Left lung (tissue), 10 donors: ENCODE results near the gene IRGC. TPM values are rescaled to one million over a fixed set of nuclear protein-coding genes. Genes with fewer than 3 reads are reported as not detected.

Experiments
- ATAC-seq: fragments of 200-7000 bp; cut with Tn5 transposase; one replicate; pipeline ENCODE4 v1.9.1; 2020; ENCODE audit warnings: moderate library complexity
- DNase-seq, 4 donors: peaks; one replicate each; pipeline ENCODE4 v3.0.0-alpha.2; 2013 to 2020
- H3K27ac ChIP-seq, 2 donors: fragments of 200-600 bp; sonication (generic) in 1 of 2; one replicate each; pipeline versions ENCODE4 v1.5.0 to v1.8.0; 2020 to 2021
- H3K27me3 ChIP-seq, 2 donors: fragments of 200-600 bp; sonication (generic) in 1 of 2; one replicate each; pipeline versions ENCODE4 v1.5.0 to v1.8.0; 2020 to 2021
- H3K36me3 ChIP-seq, 2 donors: fragments of 200-600 bp; sonication (generic) in 1 of 2; one replicate each; pipeline versions ENCODE4 v1.5.0 to v1.8.0; 2020 to 2021
- H3K4me1 ChIP-seq, 2 donors: fragments of 200-600 bp; one replicate each; pipeline ENCODE4 v1.8.0; 2021
- H3K4me3 ChIP-seq, 2 donors: fragments of 200-600 bp; sonication (generic) in 1 of 2; one replicate each; pipeline versions ENCODE4 v1.5.0 to v1.8.0; 2020 to 2021; ENCODE audit warnings: mild to moderate bottlenecking in 1 of 2
- H3K9me3 ChIP-seq, 2 donors: fragments of 200-600 bp; sonication (generic) in 1 of 2; one replicate each; pipeline versions ENCODE4 v1.5.0 to v1.8.0; 2020 to 2021
- CTCF ChIP-seq, 2 donors: fragments of 200-600 bp; sonication (generic) in 1 of 2; IDR thresholded peaks; one replicate each; pipeline versions ENCODE4 v1.5.0 to v1.8.0; 2021; ENCODE audit warnings: antibody characterized with exemption in 2 of 2
- intact Hi-C, 2 donors: fragments of 100-400 bp; cut with DNase I; formaldehyde crosslinking; loops; one replicate each; pipeline versions ENCODE4 v1.11.2 to v1.14.2; 2022
- polyA plus RNA-seq, 6 donors: library from polyadenylated mRNA; unstranded; fragments of 120-200 nt; gene quantifications; one replicate each; pipeline ENCODE4 v1.2.1, GENCODE V29; 2013; ENCODE audit not compliant: insufficient read length in 6 of 6
- total RNA-seq, 2 donors: library from RNA; stranded (reverse); fragmentation: NEBNext Ultra II Directional; extraction: Animal tissue kit (Norgen Biotek cat#: 25700); gene quantifications; one replicate each; pipeline ENCODE4 v1.2.1, GENCODE V29; 2021
- donor health status: DM: no; HTN: yes; CAD: no.
- donor health status: DM: no; HTN: no; CAD: no.

IRGC gene
- total and polyA plus RNA-seq, 8 donors: not detected

- ATAC-seq (no peak), DNase-seq (no peak)
- Histone ChIP-seq H3K27me3 (no peaks in the 10 kb centered on the region), H3K9me3 (no peaks in the 10 kb centered on the region), H3K4me1 (peaks cover 0 to 41% of the 10 kb centered on the region in 2 donors), H3K4me3 (no peak overlapping the region), H3K27ac (peak overlapping the region in 1 of 2 donors; percentile 61), H3K36me3 (no peaks in the 10 kb centered on the region)
- no peak for TF ChIP-seq CTCF (IDR thresholded peaks at IDR 0.05)
- intact Hi-C loops: no loop called here
Measured at GRCh38 chr19:43683905-43684304, 32.0 kb upstream of the IRGC start.

GRCh38 chr19:43684326-43684725, 31.6 kb upstream of the IRGC start:
- Histone ChIP-seq H3K27me3 (no peaks in the 10 kb centered on the region), H3K36me3 (no peaks in the 10 kb centered on the region), H3K27ac (peak overlapping the region in 1 of 2 donors; percentile 61), H3K4me3 (no peak overlapping the region), H3K4me1 (peaks cover 0 to 41% of the 10 kb centered on the region in 2 donors), H3K9me3 (no peaks in the 10 kb centered on the region)
- ATAC-seq (no peak), DNase-seq (no peak)
- intact Hi-C loops: no loop called here
- TF ChIP-seq CTCF (IDR thresholded peaks at IDR 0.05): no peak

GRCh38 chr19:43687660-43687997, 28.2 kb upstream of the IRGC start:
- Histone ChIP-seq H3K4me3 (no peak overlapping the region), H3K27ac (peak overlapping the region in 1 of 2 donors; percentile 59), H3K9me3 (peaks cover 0 to 19% of the 10 kb centered on the region in 2 donors), H3K27me3 (no peaks in the 10 kb centered on the region), H3K36me3 (no peaks in the 10 kb centered on the region), H3K4me1 (peaks cover 0 to 43% of the 10 kb centered on the region in 2 donors)
- DNase-seq (no peak), ATAC-seq (peak; percentile 29)
- intact Hi-C loops: no loop called here
- TF ChIP-seq CTCF (IDR thresholded peaks at IDR 0.05): no peak

- TF ChIP-seq CTCF (IDR thresholded peaks at IDR 0.05): no peak
- Histone ChIP-seq H3K4me1 (peaks cover 0 to 38% of the 10 kb centered on the region in 2 donors), H3K9me3 (peaks cover 0 to 19% of the 10 kb centered on the region in 2 donors), H3K27me3 (no peaks in the 10 kb centered on the region), H3K36me3 (no peaks in the 10 kb centered on the region), H3K27ac (peak overlapping the region in 1 of 2 donors; percentile 59), H3K4me3 (no peak overlapping the region)
- ATAC-seq (no peak), DNase-seq (peak in 1 of 4 donors; percentile 60)
- intact Hi-C loops: no loop called here
Measured at GRCh38 chr19:43688059-43688701, 27.7 kb upstream of the IRGC start.

GRCh38 chr19:43690444-43690843, 25.4 kb upstream of the IRGC start:
- Histone ChIP-seq H3K27ac (no peak overlapping the region), H3K4me1 (peaks cover 0 to 35% of the 10 kb centered on the region in 2 donors), H3K9me3 (peaks cover 0 to 19% of the 10 kb centered on the region in 2 donors), H3K27me3 (no peaks in the 10 kb centered on the region), H3K4me3 (no peak overlapping the region), H3K36me3 (no peaks in the 10 kb centered on the region)
- DNase-seq (no peak), ATAC-seq (no peak)
- intact Hi-C loops: no loop called here
- TF ChIP-seq CTCF (IDR thresholded peaks at IDR 0.05): no peak
